Central memory CD4-positive, alpha-beta T cell (primary cell): ENCODE results near the gene RADIL.

ENCODE experiments used
- DNase-seq: peaks from one replicate; pipeline ENCODE4 v3.0.0; 2022

Gene RADIL

DNA sequence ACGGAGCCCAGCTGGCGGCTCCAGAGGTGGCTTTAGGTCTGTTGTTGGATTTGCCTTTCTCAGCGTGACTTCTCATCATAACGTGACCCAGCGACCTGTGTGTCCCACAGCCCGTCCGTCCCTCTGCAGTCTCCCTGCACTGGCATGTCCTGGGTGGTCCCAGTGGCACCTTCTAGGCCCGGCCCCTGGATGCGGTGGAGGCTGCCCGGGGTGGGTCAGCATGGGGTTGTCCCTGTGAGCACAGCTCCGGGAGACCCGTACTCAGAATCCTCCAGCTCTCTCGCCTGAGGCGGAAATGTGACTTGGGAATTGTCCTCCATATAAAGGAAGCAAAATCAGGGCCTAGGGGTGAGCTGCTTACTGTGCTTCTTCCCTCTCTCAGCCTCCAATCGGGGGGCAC is 133.7 kb downstream of the RADIL start:
- DNase-seq, result no peak

DNA sequence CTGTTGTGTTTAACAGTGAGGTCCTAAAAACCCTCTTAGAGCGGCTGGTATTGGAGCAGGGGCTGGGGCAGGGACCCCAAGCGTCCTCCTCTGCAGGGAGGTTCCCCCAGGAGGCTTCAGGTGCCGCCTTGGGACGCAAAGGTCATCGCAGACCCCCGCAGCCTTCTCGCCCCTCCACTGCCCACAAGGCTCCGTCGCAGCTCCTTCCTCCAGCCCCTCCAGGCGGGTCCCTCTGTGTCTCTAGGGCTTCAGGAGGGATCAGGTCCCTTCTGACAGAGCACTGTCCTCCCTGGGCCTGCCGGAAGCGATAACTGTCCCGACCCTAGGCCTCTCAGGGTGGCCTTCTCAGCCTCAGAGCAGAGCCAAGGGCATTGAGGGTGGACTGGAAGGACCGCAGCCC is 134.2 kb downstream of the RADIL start:
- no peak for DNase-seq
